ENCODE measurements around the gene OR10H5.
"Not testable (repeated sequence)": the region's sequence is repeated elsewhere in the genome, so short reads cannot be mapped to it uniquely, and the experiment has no call there.

OR10H5 gene

DNA sequence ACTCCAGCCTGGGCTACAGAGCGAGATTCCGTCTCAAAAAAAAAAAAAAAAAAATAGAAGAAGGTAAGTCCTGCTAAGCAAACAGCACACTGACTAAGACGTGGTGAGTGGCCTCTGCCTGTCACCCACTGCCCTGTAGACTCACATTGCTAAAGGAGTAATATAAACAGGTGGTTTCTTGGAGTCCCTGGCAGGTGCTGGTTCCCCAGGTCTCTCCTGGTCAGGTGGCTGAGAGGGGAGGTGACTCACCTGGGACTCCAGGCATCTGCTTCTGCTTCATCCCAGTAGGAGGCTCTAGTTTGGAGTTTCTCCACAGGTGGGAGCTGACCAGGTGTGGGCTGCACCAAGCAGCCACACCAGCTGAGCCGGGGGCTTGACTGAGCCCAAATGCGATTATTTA is 27.8 kb downstream of the OR10H5 start, which contains the start of gene OR10H1:
OR10H1 (minus strand) TSS at position 359 of the 400 bp plus-strand sequence. CDS start 7,627 bp downstream, outside the sequence.
- no peak for TF ChIP-seq NFRKB (IDR thresholded peaks at IDR 0.05)
- no peak for TF ChIP-seq FOXM1 (IDR thresholded peaks at IDR 0.05; ENCODE audit: borderline replicate concordance)
- TF ChIP-seq HDGF (IDR thresholded peaks at IDR 0.05; ENCODE audit: borderline replicate concordance), result no peak
- TF ChIP-seq FOXA1 (IDR thresholded peaks at IDR 0.05), result no peak
- TF ChIP-seq SUZ12 (IDR thresholded peaks at IDR 0.05), result no peak
- no peak for TF ChIP-seq ZNF384 (IDR thresholded peaks at IDR 0.05)
- TF ChIP-seq BHLHE40 (IDR thresholded peaks at IDR 0.05; ENCODE audit: borderline replicate concordance), result no peak
- TF ChIP-seq ARNT (IDR thresholded peaks at IDR 0.05), result no peak
- TF ChIP-seq FOXK2 (IDR thresholded peaks at IDR 0.05), result no peak
- TF ChIP-seq L3MBTL2 (conservative IDR thresholded peaks at IDR 0.05), result no peak
- TF ChIP-seq CTBP1 (IDR thresholded peaks at IDR 0.05; ENCODE audit: borderline replicate concordance), result no peak
- no peak for TF ChIP-seq ELF4 (IDR thresholded peaks at IDR 0.05)
- no peak for TF ChIP-seq TARDBP (IDR thresholded peaks at IDR 0.05)
- TF ChIP-seq PKNOX1 (IDR thresholded peaks at IDR 0.05), result no peak
- TF ChIP-seq SP1 (IDR thresholded peaks at IDR 0.05), result no peak
- TF ChIP-seq LEF1 (IDR thresholded peaks at IDR 0.05; ENCODE audit: borderline replicate concordance), result no peak
- CTCF ChIA-PET, result no interaction called here
- DNase-seq (ENCODE audit: extremely low spot score), result no peak
- POLR2A ChIA-PET, result no interaction called here

- no peak for TF ChIP-seq TARDBP (IDR thresholded peaks at IDR 0.05)
- TF ChIP-seq LEF1 (IDR thresholded peaks at IDR 0.05; ENCODE audit: borderline replicate concordance), result no peak
- TF ChIP-seq ELF4 (IDR thresholded peaks at IDR 0.05), result no peak
- no peak for TF ChIP-seq FOXM1 (IDR thresholded peaks at IDR 0.05; ENCODE audit: borderline replicate concordance)
- no peak for TF ChIP-seq FOXA1 (IDR thresholded peaks at IDR 0.05)
- no peak for TF ChIP-seq NFRKB (IDR thresholded peaks at IDR 0.05)
- TF ChIP-seq L3MBTL2 (conservative IDR thresholded peaks at IDR 0.05), result no peak
- no peak for TF ChIP-seq ZNF384 (IDR thresholded peaks at IDR 0.05)
- TF ChIP-seq SP1 (IDR thresholded peaks at IDR 0.05), result no peak
- DNase-seq (ENCODE audit: extremely low spot score), result no peak
- ChIA-PET POLR2A (no interaction called here), CTCF (no interaction called here)
These were observed 33.2 kb downstream of the OR10H5 start for GRCh38 chr19:15820646-15821045.

DNA sequence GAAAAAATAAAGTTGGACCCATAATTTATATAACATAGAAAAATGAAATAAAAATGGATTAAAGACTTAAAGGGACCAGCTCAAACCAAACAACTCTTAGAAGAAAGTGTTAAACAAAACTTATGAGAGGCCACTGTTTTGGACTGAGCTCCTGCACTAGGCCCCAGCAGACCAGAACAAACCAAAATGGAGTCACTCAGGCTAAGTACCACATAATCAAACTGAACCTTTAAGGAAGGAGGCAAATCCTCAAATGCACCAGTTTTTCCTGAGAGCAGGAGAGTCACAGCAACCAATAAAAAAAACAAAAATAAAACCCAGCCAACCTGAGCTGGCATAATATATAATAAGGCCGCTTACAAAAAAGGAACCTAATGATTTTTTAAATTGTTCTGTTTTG is 38.3 kb downstream of the OR10H5 start:
- CTCF ChIA-PET, result interaction anchor here (0.6 kb wide), 1 partner anchor 11 kb away, joined by 4 read pairs; no protein-coding TSS in a partner anchor
- POLR2A ChIA-PET, result interaction anchor here (1.4 kb wide), 1 partner anchor 11 kb away, joined by 5 read pairs; no protein-coding TSS in a partner anchor
- no peak for DNase-seq (ENCODE audit: extremely low spot score)
- TF ChIP-seq NFRKB (IDR thresholded peaks at IDR 0.05) (no peak), PKNOX1 (IDR thresholded peaks at IDR 0.05) (no peak), ELF4 (IDR thresholded peaks at IDR 0.05) (no peak), LEF1 (IDR thresholded peaks at IDR 0.05; ENCODE audit: borderline replicate concordance) (no peak), BHLHE40 (IDR thresholded peaks at IDR 0.05; ENCODE audit: borderline replicate concordance) (no peak), TARDBP (IDR thresholded peaks at IDR 0.05) (no peak), CTBP1 (IDR thresholded peaks at IDR 0.05; ENCODE audit: borderline replicate concordance) (no peak), HDGF (IDR thresholded peaks at IDR 0.05; ENCODE audit: borderline replicate concordance) (no peak), FOXK2 (IDR thresholded peaks at IDR 0.05) (no peak), FOXA1 (IDR thresholded peaks at IDR 0.05) (no peak), SP1 (IDR thresholded peaks at IDR 0.05) (no peak), ZNF384 (IDR thresholded peaks at IDR 0.05) (no peak), FOXM1 (IDR thresholded peaks at IDR 0.05; ENCODE audit: borderline replicate concordance) (no peak), L3MBTL2 (conservative IDR thresholded peaks at IDR 0.05) (no peak), SUZ12 (IDR thresholded peaks at IDR 0.05) (no peak), ARNT (IDR thresholded peaks at IDR 0.05) (no peak)

DNA sequence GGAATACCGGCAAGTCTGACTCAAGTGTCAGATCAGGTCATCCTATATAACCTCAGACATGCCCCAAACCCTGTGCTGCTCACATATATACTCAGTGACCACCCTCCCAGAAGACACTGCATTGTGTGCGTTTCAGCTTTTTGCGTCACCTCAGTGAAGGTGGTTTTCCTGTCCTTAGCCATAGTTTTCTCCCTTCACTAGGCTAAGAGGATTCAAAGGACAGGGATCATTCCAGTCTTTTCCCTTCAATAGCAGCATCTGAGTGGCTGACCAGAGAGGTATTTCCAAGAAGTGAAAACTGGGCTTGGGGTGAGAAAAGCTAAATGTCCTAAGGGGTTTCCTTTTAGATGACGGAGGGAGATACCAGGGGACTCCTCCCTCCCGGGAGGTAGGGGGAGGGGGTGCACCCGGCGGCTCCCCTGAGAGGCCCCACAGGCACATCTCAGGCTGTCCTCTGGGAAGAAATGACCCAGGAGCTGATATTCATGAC is 40.7 kb downstream of the OR10H5 start:
- TF ChIP-seq FOXA1 (IDR thresholded peaks at IDR 0.05), result no peak
- no peak for TF ChIP-seq SP1 (IDR thresholded peaks at IDR 0.05)
- TF ChIP-seq SUZ12 (IDR thresholded peaks at IDR 0.05), result no peak
- no peak for TF ChIP-seq ZNF384 (IDR thresholded peaks at IDR 0.05)
- no peak for TF ChIP-seq LEF1 (IDR thresholded peaks at IDR 0.05; ENCODE audit: borderline replicate concordance)
- no peak for TF ChIP-seq PKNOX1 (IDR thresholded peaks at IDR 0.05)
- TF ChIP-seq L3MBTL2 (conservative IDR thresholded peaks at IDR 0.05), result no peak
- TF ChIP-seq HDGF (IDR thresholded peaks at IDR 0.05; ENCODE audit: borderline replicate concordance), result no peak
- TF ChIP-seq CTBP1 (IDR thresholded peaks at IDR 0.05; ENCODE audit: borderline replicate concordance), result no peak
- no peak for TF ChIP-seq ELF4 (IDR thresholded peaks at IDR 0.05)
- TF ChIP-seq FOXK2 (IDR thresholded peaks at IDR 0.05), result no peak
- TF ChIP-seq FOXM1 (IDR thresholded peaks at IDR 0.05; ENCODE audit: borderline replicate concordance), result no peak
- no peak for TF ChIP-seq NFRKB (IDR thresholded peaks at IDR 0.05)
- TF ChIP-seq BHLHE40 (IDR thresholded peaks at IDR 0.05; ENCODE audit: borderline replicate concordance), result no peak
- TF ChIP-seq TARDBP (IDR thresholded peaks at IDR 0.05), result no peak
- TF ChIP-seq ARNT (IDR thresholded peaks at IDR 0.05), result no peak
- ChIA-PET POLR2A (interaction anchor here (2.3 kb wide), 1 partner anchor 9 kb away, joined by 11 read pairs; no protein-coding TSS in a partner anchor), CTCF (no interaction called here)
- DNase-seq (ENCODE audit: extremely low spot score), result no peak

DNA sequence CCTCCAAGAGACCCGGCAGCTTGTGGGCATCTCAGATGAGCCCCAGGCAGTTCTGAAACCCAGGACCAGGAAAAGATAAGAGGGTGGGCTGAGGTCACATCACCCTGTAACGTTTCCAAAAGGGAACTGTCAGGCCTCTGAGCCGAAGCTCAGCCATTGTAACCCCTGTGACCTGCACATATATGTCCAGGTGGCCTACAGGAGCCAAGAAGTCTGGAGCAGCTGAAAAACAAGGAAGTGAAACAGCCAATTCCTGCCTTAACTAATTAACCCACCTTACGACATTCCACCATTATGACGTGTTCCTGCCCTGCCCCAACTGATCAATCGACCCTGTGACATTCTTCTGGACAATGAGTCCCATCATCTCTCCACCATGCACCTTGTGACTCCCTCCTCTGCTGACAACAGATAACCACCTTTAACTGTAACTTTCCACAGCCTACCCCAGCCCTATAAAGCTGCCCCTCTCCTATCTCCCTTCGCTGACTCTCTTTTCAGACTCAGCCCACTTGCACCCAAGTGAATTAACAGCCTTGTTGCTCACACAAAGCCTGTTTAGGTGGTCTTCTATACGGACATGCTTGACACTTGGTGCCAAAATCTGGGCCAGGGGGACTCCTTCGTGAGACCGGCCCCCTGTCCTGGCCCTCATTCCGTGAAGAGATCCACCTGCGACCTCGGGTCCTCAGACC is 41.3 kb downstream of the OR10H5 start:
- CTCF ChIA-PET; DNase-seq (ENCODE audit: extremely low spot score): not testable (repeated sequence)
- POLR2A ChIA-PET, result interaction anchor here (2.3 kb wide), 1 partner anchor 8 kb away, joined by 11 read pairs; no protein-coding TSS in a partner anchor

DNA sequence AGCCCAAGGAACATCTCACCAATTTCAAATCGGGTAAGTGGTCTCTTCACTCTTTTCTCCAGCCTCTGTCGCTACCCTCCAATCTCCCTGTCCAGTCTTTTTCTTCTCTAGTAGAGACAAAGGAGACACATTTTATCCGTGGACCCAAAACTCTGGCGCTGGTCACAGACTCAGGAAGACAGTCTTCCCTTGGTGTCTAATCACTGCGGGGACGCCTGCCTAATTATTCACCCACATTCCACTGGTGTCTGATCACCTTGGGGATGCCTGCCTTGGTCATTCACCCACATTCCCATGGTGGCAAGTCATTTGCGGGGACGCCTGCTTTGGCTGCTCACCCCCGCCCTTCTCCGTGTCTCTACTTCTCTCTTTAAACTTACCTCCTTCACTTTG is 41.8 kb downstream of the OR10H5 start:
- ChIA-PET CTCF (no interaction called here), POLR2A (no interaction called here)
- DNase-seq (ENCODE audit: extremely low spot score), result no peak

More for the DNA sequence above, 41.8 kb downstream of the OR10H5 start:
- no peak for TF ChIP-seq LEF1 (IDR thresholded peaks at IDR 0.05; ENCODE audit: borderline replicate concordance)
- no peak for TF ChIP-seq FOXK2 (IDR thresholded peaks at IDR 0.05)
- no peak for TF ChIP-seq SUZ12 (IDR thresholded peaks at IDR 0.05)
- no peak for TF ChIP-seq ARNT (IDR thresholded peaks at IDR 0.05)

All from HEK293T (cell line).